Measurements from ENCODE around the gene MEGF6. TPM values are rescaled to one million over a fixed set of nuclear protein-coding genes. Genes with fewer than 3 reads are reported as not detected.
A peak's percentile ranks its signal among the peaks of the same experiment; 100 is the strongest.

Gene MEGF6
- total and polyA plus RNA-seq, 9 of the 15 experiments (the other 6 are each of a cell fraction or from before 2014, with no cell fraction given) = 0.03 to 1.7 (median 0.24) TPM; not detected in 3

- TF ChIP-seq SIRT6 (IDR thresholded peaks at IDR 0.05; ENCODE audit: low read depth, low read length) (no peak), KAT7 (CRISPR knock-in tag; IDR thresholded peaks at IDR 0.05; ENCODE audit: borderline replicate concordance) (no peak), ZNF76 (CRISPR knock-in tag; IDR thresholded peaks at IDR 0.05; ENCODE audit: borderline replicate concordance) (no peak), SMARCC2 (IDR thresholded peaks at IDR 0.05; ENCODE audit: low read depth) (no peak), EHMT2 (IDR thresholded peaks at IDR 0.05) (no peak), E2F5 (CRISPR knock-in tag; IDR thresholded peaks at IDR 0.05) (no peak), ZNF311 (CRISPR knock-in tag; IDR thresholded peaks at IDR 0.05) (no peak), XRCC3 (IDR thresholded peaks at IDR 0.05) (no peak), CCNT2 (IDR thresholded peaks at IDR 0.05; ENCODE audit: borderline replicate concordance, extremely low read depth, insufficient read length, low read depth, low read length) (no peak), PRMT5 (CRISPR knock-in tag; IDR thresholded peaks at IDR 0.05) (no peak), RNF2 (IDR thresholded peaks at IDR 0.05) (no peak), POLR2AphosphoS2 (IDR thresholded peaks at IDR 0.05; ENCODE audit: low read length) (no peak), ILK (tag; IDR thresholded peaks at IDR 0.05; ENCODE audit: borderline replicate concordance, low read depth) (no peak), KAT2B (IDR thresholded peaks at IDR 0.05; ENCODE audit: low read depth, low read length) (no peak), SMARCB1 (IDR thresholded peaks at IDR 0.05; ENCODE audit: insufficient read length, low read depth) (no peak), HNRNPH1 (optimal IDR thresholded peaks at IDR 0.05; ENCODE audit: low read depth, low read length) (no peak)
- TF ChIP-seq, protein P1, sequence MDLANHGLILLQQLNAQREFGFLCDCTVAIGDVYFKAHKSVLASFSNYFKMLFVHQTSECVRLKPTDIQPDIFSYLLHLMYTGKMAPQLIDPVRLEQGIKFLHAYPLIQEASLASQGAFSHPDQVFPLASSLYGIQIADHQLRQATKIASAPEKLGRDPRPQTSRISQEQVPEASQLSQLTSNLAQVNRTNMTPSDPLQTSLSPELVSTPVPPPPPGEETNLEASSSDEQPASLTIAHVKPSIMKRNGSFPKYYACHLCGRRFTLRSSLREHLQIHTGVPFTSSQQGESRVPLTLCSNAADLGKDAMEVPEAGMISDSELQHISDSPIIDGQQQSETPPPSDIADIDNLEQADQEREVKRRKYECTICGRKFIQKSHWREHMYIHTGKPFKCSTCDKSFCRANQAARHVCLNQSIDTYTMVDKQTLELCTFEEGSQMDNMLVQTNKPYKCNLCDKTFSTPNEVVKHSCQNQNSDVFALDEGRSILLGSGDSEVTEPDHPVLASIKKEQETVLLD (IDR thresholded peaks at IDR 0.05) = no peak; the same call in 1 of the 2 replicates
- TF ChIP-seq, protein P2, sequence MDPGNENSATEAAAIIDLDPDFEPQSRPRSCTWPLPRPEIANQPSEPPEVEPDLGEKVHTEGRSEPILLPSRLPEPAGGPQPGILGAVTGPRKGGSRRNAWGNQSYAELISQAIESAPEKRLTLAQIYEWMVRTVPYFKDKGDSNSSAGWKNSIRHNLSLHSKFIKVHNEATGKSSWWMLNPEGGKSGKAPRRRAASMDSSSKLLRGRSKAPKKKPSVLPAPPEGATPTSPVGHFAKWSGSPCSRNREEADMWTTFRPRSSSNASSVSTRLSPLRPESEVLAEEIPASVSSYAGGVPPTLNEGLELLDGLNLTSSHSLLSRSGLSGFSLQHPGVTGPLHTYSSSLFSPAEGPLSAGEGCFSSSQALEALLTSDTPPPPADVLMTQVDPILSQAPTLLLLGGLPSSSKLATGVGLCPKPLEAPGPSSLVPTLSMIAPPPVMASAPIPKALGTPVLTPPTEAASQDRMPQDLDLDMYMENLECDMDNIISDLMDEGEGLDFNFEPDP (CRISPR knock-in tag; IDR thresholded peaks at IDR 0.05) = no peak
- TF ChIP-seq, protein P3, sequence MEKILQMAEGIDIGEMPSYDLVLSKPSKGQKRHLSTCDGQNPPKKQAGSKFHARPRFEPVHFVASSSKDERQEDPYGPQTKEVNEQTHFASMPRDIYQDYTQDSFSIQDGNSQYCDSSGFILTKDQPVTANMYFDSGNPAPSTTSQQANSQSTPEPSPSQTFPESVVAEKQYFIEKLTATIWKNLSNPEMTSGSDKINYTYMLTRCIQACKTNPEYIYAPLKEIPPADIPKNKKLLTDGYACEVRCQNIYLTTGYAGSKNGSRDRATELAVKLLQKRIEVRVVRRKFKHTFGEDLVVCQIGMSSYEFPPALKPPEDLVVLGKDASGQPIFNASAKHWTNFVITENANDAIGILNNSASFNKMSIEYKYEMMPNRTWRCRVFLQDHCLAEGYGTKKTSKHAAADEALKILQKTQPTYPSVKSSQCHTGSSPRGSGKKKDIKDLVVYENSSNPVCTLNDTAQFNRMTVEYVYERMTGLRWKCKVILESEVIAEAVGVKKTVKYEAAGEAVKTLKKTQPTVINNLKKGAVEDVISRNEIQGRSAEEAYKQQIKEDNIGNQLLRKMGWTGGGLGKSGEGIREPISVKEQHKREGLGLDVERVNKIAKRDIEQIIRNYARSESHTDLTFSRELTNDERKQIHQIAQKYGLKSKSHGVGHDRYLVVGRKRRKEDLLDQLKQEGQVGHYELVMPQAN (IDR thresholded peaks at IDR 0.05; ENCODE audit: borderline replicate concordance) = 0 out of 2 replicates have a peak, but pooled peaks have one; percentile 29
- TF ChIP-seq, protein P4, sequence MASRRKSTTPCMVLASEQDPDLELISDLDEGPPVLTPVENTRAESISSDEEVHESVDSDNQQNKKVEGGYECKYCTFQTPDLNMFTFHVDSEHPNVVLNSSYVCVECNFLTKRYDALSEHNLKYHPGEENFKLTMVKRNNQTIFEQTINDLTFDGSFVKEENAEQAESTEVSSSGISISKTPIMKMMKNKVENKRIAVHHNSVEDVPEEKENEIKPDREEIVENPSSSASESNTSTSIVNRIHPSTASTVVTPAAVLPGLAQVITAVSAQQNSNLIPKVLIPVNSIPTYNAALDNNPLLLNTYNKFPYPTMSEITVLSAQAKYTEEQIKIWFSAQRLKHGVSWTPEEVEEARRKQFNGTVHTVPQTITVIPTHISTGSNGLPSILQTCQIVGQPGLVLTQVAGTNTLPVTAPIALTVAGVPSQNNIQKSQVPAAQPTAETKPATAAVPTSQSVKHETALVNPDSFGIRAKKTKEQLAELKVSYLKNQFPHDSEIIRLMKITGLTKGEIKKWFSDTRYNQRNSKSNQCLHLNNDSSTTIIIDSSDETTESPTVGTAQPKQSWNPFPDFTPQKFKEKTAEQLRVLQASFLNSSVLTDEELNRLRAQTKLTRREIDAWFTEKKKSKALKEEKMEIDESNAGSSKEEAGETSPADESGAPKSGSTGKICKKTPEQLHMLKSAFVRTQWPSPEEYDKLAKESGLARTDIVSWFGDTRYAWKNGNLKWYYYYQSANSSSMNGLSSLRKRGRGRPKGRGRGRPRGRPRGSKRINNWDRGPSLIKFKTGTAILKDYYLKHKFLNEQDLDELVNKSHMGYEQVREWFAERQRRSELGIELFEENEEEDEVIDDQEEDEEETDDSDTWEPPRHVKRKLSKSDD (conservative IDR thresholded peaks at IDR 0.05; ENCODE audit: low read length) = no peak
Measured at GRCh38 chr1:3625151-3625907, 14.0 kb upstream of the MEGF6 start (continued).

Measured in K562 (cell line).